ENCODE measurements around the gene DCP2. TPM values are rescaled to one million over a fixed set of nuclear protein-coding genes. Genes with fewer than 3 reads are reported as not detected.

Gene DCP2
- total RNA-seq, 5 donors from 2014 or later (not counting 1 experiment from before 2014, with no cell fraction given) = 68.6 to 88.5 (median 71.9) TPM

DNA sequence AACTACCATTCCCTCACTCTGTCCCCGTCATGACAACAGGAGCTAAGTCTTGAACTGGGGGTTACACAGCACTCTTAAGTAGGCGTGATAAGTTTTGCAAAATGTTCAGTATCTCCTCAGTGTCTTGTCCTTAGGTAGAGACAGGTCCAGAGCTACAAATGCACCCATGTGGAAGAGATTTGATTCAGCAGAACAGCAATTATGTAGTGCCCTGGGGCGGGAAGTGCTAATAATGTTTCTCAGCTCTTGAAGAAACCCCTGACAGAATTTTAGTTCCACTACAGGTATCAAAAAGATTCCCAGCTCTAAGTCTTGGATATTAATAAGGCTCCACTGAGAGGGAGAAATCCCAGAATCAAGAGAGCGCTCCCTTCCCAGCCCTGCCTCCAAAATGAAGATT is 49.6 kb downstream of the DCP2 start:
- ChIA-PET CTCF (no interaction called here), POLR2A (interaction anchor here in 1 of 2 donors (0.6 kb wide), 1 partner anchor 565 kb away, joined by 3 read pairs; no protein-coding TSS in a partner anchor)
- Mint-ChIP-seq H3K9me3 (no peaks in the 10 kb centered on the region), H3K27ac (peak overlapping the region; percentile 68 to 69), H3K27me3 (no peaks in the 10 kb centered on the region), H3K36me3 (peaks cover 45% of the 10 kb centered on the region), H3K4me1 (peaks cover 36 to 39% (median 37%) of the 10 kb centered on the region in 3 donors), H3K4me3 (no peak overlapping the region)
- Histone ChIP-seq H3K36me3 (ENCODE audit: control insufficient read depth in 2 of 2, extremely low read depth in 1 of 2, insufficient read depth in 1 of 2, low read length in 1 of 2) (peaks cover 9 to 25% of the 10 kb centered on the region in 2 donors), H3K4me1 (ENCODE audit: control insufficient read depth in 1 of 2, extremely low read depth in 1 of 2, insufficient read depth in 2 of 2, low read length in 2 of 2) (peaks cover 9 to 29% of the 10 kb centered on the region in 2 experiments), H3K27me3 (replicated peaks in 1 of 2; ENCODE audit: control insufficient read depth in 2 of 2, extremely low read depth in 1 of 2, insufficient read depth in 2 of 2, low read length in 1 of 2) (no peaks in the 10 kb centered on the region), H3K27ac (ENCODE audit: low read length) (no peak overlapping the region), H3K4me3 (ENCODE audit: control insufficient read depth in 1 of 2, extremely low read depth in 1 of 2, low read length in 1 of 2) (no peak overlapping the region), H3K9me3 (no peaks in the 10 kb centered on the region)
- 100% methylated on average over 1 of the region's 4 CpGs for WGBS (ENCODE audit: insufficient coverage)
- ATAC-seq (replicated peaks in 1 of 4) (no peak), DNase-seq (no peak)

DNA sequence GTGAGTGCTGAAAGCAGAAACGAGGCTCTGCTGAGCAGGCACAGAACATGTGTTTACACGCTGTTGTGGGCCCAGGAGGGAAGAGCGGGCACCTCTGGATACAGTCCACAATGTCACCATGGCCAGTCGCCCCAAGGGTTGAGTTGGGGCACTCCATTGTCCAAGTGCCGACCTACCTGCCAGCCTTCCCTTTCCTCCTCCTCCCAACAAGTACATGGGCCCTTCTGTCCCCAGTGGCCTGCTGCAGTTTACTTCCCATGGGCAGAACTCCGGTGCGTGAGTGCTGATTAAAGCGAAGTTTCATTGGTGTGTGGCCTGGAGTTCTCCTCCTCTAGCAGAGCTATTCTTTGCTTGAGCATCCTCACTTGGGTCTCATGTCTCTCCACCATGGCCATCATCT is 50.4 kb downstream of the DCP2 start:
- ChIA-PET POLR2A (no interaction called here), CTCF (no interaction called here)
- H3K4me3 Mint-ChIP-seq = no peak overlapping the region
- peak overlapping the region in 1 of 2 donors; percentile 12 for H3K27ac Mint-ChIP-seq
- no peaks in the 10 kb centered on the region for H3K27me3 ChIP-seq (replicated peaks in 1 of 2; ENCODE audit: control insufficient read depth in 2 of 2, extremely low read depth in 1 of 2, insufficient read depth in 2 of 2, low read length in 1 of 2)
- peaks cover 45% of the 10 kb centered on the region for H3K36me3 Mint-ChIP-seq
- no peak overlapping the region for H3K27ac ChIP-seq (ENCODE audit: low read length)
- ATAC-seq (replicated peaks in 1 of 4) (no peak), DNase-seq (no peak)
- H3K36me3 ChIP-seq (ENCODE audit: control insufficient read depth in 2 of 2, extremely low read depth in 1 of 2, insufficient read depth in 1 of 2, low read length in 1 of 2) = peaks cover 9 to 25% of the 10 kb centered on the region in 2 donors
- H3K4me3 ChIP-seq (ENCODE audit: control insufficient read depth in 1 of 2, extremely low read depth in 1 of 2, low read length in 1 of 2) = no peak overlapping the region
- H3K9me3 Mint-ChIP-seq = no peaks in the 10 kb centered on the region
- 91% methylated on average over 7 of the region's 8 CpGs for WGBS (ENCODE audit: insufficient coverage)
- H3K9me3 ChIP-seq = no peaks in the 10 kb centered on the region
- H3K4me1 Mint-ChIP-seq = peaks cover 28 to 31% (median 29%) of the 10 kb centered on the region in 3 donors
- peaks cover 9 to 24% of the 10 kb centered on the region in 2 experiments for H3K4me1 ChIP-seq (ENCODE audit: control insufficient read depth in 1 of 2, extremely low read depth in 1 of 2, insufficient read depth in 2 of 2, low read length in 2 of 2)
- H3K27me3 Mint-ChIP-seq = no peaks in the 10 kb centered on the region

DNA sequence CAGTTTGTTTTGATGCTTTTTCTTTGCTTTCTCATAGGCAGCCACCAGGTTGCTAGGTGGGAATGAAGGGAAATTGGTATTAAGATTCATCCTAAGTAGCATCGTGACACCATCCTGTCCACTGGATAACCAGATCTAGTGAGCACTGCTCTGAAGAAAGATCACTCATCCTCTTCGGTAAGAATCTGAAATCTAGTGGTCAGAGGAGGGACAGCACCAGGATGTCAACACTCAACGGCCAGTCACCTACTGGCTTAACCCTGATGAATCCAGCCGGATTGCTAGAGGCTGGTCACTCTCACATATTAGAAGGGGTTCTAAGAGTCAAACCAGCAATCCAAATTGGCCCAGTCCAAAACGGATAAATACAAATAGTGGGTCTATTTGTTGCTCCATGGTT is 50.8 kb downstream of the DCP2 start:
- H3K36me3 Mint-ChIP-seq = peaks cover 45% of the 10 kb centered on the region
- H3K4me3 ChIP-seq (ENCODE audit: control insufficient read depth in 1 of 2, extremely low read depth in 1 of 2, low read length in 1 of 2) = no peak overlapping the region
- no peak overlapping the region for H3K4me3 Mint-ChIP-seq
- no peak for ATAC-seq (replicated peaks in 1 of 4)
- H3K27me3 ChIP-seq (replicated peaks in 1 of 2; ENCODE audit: control insufficient read depth in 2 of 2, extremely low read depth in 1 of 2, insufficient read depth in 2 of 2, low read length in 1 of 2) = no peaks in the 10 kb centered on the region
- 100% methylated on average over 3 of the region's 5 CpGs for WGBS (ENCODE audit: insufficient coverage)
- peaks cover 9 to 25% of the 10 kb centered on the region in 2 donors for H3K36me3 ChIP-seq (ENCODE audit: control insufficient read depth in 2 of 2, extremely low read depth in 1 of 2, insufficient read depth in 1 of 2, low read length in 1 of 2)
- no peak for DNase-seq
- no peaks in the 10 kb centered on the region for H3K9me3 ChIP-seq
- CTCF ChIA-PET = no interaction called here
- POLR2A ChIA-PET = no interaction called here
- H3K9me3 Mint-ChIP-seq = no peaks in the 10 kb centered on the region
- no peaks in the 10 kb centered on the region for H3K27me3 Mint-ChIP-seq
- peak overlapping the region in 1 of 2 donors; percentile 12 for H3K27ac Mint-ChIP-seq
- H3K4me1 Mint-ChIP-seq = peaks cover 24 to 28% (median 27%) of the 10 kb centered on the region in 3 donors
- peaks cover 9 to 19% of the 10 kb centered on the region in 2 experiments for H3K4me1 ChIP-seq (ENCODE audit: control insufficient read depth in 1 of 2, extremely low read depth in 1 of 2, insufficient read depth in 2 of 2, low read length in 2 of 2)
- no peak overlapping the region for H3K27ac ChIP-seq (ENCODE audit: low read length)

DNA sequence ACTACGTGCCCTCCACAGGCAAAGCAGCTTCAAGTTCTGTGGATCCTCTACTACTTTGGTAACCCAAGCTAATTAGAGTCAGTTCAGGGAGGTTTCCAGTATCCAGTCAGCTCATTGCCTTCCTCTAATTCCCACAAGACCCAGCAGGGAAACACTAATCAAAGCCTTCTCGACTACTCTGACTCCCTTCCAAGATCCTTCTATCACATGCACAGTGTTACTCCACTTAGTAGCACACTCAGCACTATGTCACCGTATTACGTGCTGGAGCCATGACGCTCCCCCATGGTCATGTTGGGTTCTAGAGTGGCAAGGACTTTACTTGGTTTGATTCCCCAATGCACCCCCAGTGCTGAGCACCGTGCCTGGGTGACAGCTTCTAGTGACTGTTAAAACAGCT is 53.0 kb downstream of the DCP2 start:
- Histone ChIP-seq H3K36me3 (ENCODE audit: control insufficient read depth in 2 of 2, extremely low read depth in 1 of 2, insufficient read depth in 1 of 2, low read length in 1 of 2) (peaks cover 9 to 20% of the 10 kb centered on the region in 2 donors), H3K27ac (ENCODE audit: low read length) (no peak overlapping the region), H3K27me3 (replicated peaks in 1 of 2; ENCODE audit: control insufficient read depth in 2 of 2, extremely low read depth in 1 of 2, insufficient read depth in 2 of 2, low read length in 1 of 2) (no peaks in the 10 kb centered on the region), H3K4me1 (ENCODE audit: control insufficient read depth in 1 of 2, extremely low read depth in 1 of 2, insufficient read depth in 2 of 2, low read length in 2 of 2) (peaks cover 0 to 7% of the 10 kb centered on the region in 2 experiments), H3K9me3 (no peaks in the 10 kb centered on the region), H3K4me3 (ENCODE audit: control insufficient read depth in 1 of 2, extremely low read depth in 1 of 2, low read length in 1 of 2) (no peak overlapping the region)
- H3K27me3 Mint-ChIP-seq = no peaks in the 10 kb centered on the region
- 100% methylated on average over 1 of the region's 6 CpGs for WGBS (ENCODE audit: insufficient coverage)
- ChIA-PET CTCF (interaction anchor here (0.8 to 0.9 kb wide), 2 partner anchors 33 to 34 kb away, joined by 3 read pairs; no protein-coding TSS in a partner anchor), POLR2A (no interaction called here)
- no peaks in the 10 kb centered on the region for H3K9me3 Mint-ChIP-seq
- H3K36me3 Mint-ChIP-seq = peaks cover 37% of the 10 kb centered on the region
- peaks cover 4 to 16% (median 9%) of the 10 kb centered on the region in 3 donors for H3K4me1 Mint-ChIP-seq
- H3K4me3 Mint-ChIP-seq = no peak overlapping the region
- no peak overlapping the region for H3K27ac Mint-ChIP-seq
- ATAC-seq (replicated peaks in 1 of 4) (no peak), DNase-seq (no peak)

DNA sequence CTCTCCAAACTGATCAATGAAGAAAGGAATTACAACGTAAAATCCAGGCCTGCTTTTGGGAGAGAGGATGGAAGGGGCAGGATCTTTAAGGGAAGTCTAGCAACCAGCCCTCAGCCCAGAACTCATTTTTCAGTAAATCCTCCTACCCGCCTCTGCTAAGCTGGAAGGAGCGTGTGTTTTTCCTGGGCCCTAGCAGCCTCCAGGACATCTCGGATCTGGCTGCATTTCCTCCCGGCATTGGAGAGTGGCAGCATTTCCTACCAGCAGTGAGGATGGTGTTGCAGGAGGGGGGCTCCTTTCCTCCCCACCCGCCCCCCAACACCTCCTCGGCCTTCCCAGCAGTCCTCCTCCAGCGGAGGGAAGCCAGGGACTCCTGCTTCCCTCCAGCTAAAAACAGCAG is 54.5 kb downstream of the DCP2 start:
- Histone ChIP-seq H3K27me3 (replicated peaks in 1 of 2; ENCODE audit: control insufficient read depth in 2 of 2, extremely low read depth in 1 of 2, insufficient read depth in 2 of 2, low read length in 1 of 2) (no peaks in the 10 kb centered on the region), H3K36me3 (ENCODE audit: control insufficient read depth in 2 of 2, extremely low read depth in 1 of 2, insufficient read depth in 1 of 2, low read length in 1 of 2) (peaks cover 9 to 18% of the 10 kb centered on the region in 2 donors), H3K4me1 (ENCODE audit: control insufficient read depth in 1 of 2, extremely low read depth in 1 of 2, insufficient read depth in 2 of 2, low read length in 2 of 2) (peaks cover 0 to 4% of the 10 kb centered on the region in 2 experiments), H3K27ac (ENCODE audit: low read length) (no peak overlapping the region), H3K9me3 (no peaks in the 10 kb centered on the region), H3K4me3 (ENCODE audit: control insufficient read depth in 1 of 2, extremely low read depth in 1 of 2, low read length in 1 of 2) (no peak overlapping the region)
- H3K36me3 Mint-ChIP-seq = peaks cover 31% of the 10 kb centered on the region
- no peaks in the 10 kb centered on the region for H3K9me3 Mint-ChIP-seq
- no peaks in the 10 kb centered on the region for H3K27me3 Mint-ChIP-seq
- no CpG with 5 or more reads among the region's 8 CpGs for WGBS (ENCODE audit: insufficient coverage)
- ChIA-PET POLR2A (no interaction called here), CTCF (no interaction called here)
- H3K4me1 Mint-ChIP-seq = peaks cover 4 to 19% (median 10%) of the 10 kb centered on the region in 3 donors
- no peak overlapping the region for H3K4me3 Mint-ChIP-seq
- H3K27ac Mint-ChIP-seq = no peak overlapping the region
- ATAC-seq (replicated peaks in 1 of 4) (no peak), DNase-seq (no peak)

DNA sequence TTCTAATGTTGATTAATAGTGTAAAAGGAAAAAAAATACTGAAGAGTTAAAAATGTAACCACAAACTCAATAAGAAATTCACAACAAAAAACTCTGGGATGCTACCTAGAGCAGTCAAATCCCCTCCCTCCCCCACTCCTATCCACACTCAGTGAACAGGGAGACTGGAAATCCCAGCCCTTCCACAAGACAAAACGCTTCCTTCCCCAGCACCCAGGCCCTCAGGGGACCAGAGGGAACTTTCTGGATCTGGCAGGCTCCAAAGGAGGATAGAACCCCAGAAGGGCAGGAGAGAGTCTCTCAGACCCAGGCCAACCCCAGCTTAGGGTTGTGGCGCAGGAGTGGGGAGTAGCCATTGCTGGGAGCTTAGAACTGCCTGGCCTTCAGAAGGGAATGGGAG is 55.0 kb downstream of the DCP2 start:
- peaks cover 29% of the 10 kb centered on the region for H3K36me3 Mint-ChIP-seq
- Histone ChIP-seq H3K9me3 (no peaks in the 10 kb centered on the region), H3K36me3 (ENCODE audit: control insufficient read depth in 2 of 2, extremely low read depth in 1 of 2, insufficient read depth in 1 of 2, low read length in 1 of 2) (peaks cover 9 to 14% of the 10 kb centered on the region in 2 donors), H3K27me3 (replicated peaks in 1 of 2; ENCODE audit: control insufficient read depth in 2 of 2, extremely low read depth in 1 of 2, insufficient read depth in 2 of 2, low read length in 1 of 2) (no peaks in the 10 kb centered on the region), H3K27ac (ENCODE audit: low read length) (no peak overlapping the region), H3K4me1 (ENCODE audit: control insufficient read depth in 1 of 2, extremely low read depth in 1 of 2, insufficient read depth in 2 of 2, low read length in 2 of 2) (peaks cover 0 to 4% of the 10 kb centered on the region in 2 experiments), H3K4me3 (ENCODE audit: control insufficient read depth in 1 of 2, extremely low read depth in 1 of 2, low read length in 1 of 2) (no peak overlapping the region)
- peak overlapping the region in 1 of 2 donors; percentile 44 for H3K27ac Mint-ChIP-seq
- no peaks in the 10 kb centered on the region for H3K9me3 Mint-ChIP-seq
- H3K4me1 Mint-ChIP-seq = peaks cover 4 to 18% (median 10%) of the 10 kb centered on the region in 3 donors
- ATAC-seq (replicated peaks in 1 of 4) = no peak
- no peak overlapping the region for H3K4me3 Mint-ChIP-seq
- no peak for DNase-seq
- CTCF ChIA-PET = no interaction called here
- WGBS (ENCODE audit: insufficient coverage) = 83% methylated on average over 1 of the region's 2 CpGs
- POLR2A ChIA-PET = no interaction called here
- no peaks in the 10 kb centered on the region for H3K27me3 Mint-ChIP-seq
